ENCODE measurements around the gene NAB1. TPM values are rescaled to one million over a fixed set of nuclear protein-coding genes. Genes with fewer than 3 reads are reported as not detected.

Gene NAB1
- total RNA-seq, 1 donor from 2014 or later = 39.7 TPM

DNA sequence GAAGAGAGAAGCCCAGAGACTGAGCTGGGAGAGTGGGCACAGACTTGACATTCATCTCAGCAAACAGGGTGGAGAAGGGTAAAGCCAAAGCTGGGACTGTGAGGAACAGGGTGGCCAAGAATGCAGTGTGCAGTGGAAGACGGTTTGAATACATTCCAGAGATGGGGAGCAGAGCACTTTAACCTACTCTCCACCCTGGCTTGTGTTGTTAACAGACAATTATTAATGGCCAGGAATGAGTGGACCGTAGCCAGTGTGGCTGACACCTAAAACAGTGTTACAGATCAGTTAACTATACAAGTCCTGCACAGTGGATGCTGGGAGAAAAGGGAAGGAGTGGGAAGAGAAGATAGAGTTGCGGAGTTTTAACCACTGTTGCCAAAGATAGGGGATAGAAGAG, 7.4 kb upstream of the NAB1 start:
- H3K9me3 Mint-ChIP-seq = no peaks in the 10 kb centered on the region
- H3K4me1 Mint-ChIP-seq (ENCODE audit: unreplicated experiment) = peaks cover 32% of the 10 kb centered on the region
- H3K27ac Mint-ChIP-seq = no peak overlapping the region
- TF ChIP-seq CTCF (conservative IDR thresholded peaks at IDR 0.05) = no peak
- no peak overlapping the region for H3K4me3 Mint-ChIP-seq
- no peaks in the 10 kb centered on the region for H3K36me3 Mint-ChIP-seq
- peaks cover 13% of the 10 kb centered on the region for H3K27me3 Mint-ChIP-seq
- DNase-seq (ENCODE audit: extremely low spot score, unreplicated experiment) = no peak

- H3K9me3 Mint-ChIP-seq = no peaks in the 10 kb centered on the region
- DNase-seq (ENCODE audit: extremely low spot score, unreplicated experiment) = no peak
- H3K27ac Mint-ChIP-seq = no peak overlapping the region
- peaks cover 20% of the 10 kb centered on the region for H3K27me3 Mint-ChIP-seq
- H3K36me3 Mint-ChIP-seq = no peaks in the 10 kb centered on the region
- no peak for TF ChIP-seq CTCF (conservative IDR thresholded peaks at IDR 0.05)
- peaks cover 26% of the 10 kb centered on the region for H3K4me1 Mint-ChIP-seq (ENCODE audit: unreplicated experiment)
- H3K4me3 Mint-ChIP-seq = peak overlapping the region; percentile 57
Observed at GRCh38 chr2:190646780-190647522, 1.9 kb upstream of the NAB1 start.

GRCh38 chr2:190648289-190649034, 421 bp upstream of the NAB1 start:
- Mint-ChIP-seq H3K27me3 (peaks cover 20% of the 10 kb centered on the region), H3K4me1 (ENCODE audit: unreplicated experiment) (peaks cover 26% of the 10 kb centered on the region), H3K36me3 (no peaks in the 10 kb centered on the region), H3K9me3 (no peaks in the 10 kb centered on the region), H3K4me3 (peak overlapping the region; percentile 90), H3K27ac (peak overlapping the region; percentile 81)
- TF ChIP-seq CTCF (conservative IDR thresholded peaks at IDR 0.05) = no peak
- peak; percentile 84 for DNase-seq (ENCODE audit: extremely low spot score, unreplicated experiment)

DNA sequence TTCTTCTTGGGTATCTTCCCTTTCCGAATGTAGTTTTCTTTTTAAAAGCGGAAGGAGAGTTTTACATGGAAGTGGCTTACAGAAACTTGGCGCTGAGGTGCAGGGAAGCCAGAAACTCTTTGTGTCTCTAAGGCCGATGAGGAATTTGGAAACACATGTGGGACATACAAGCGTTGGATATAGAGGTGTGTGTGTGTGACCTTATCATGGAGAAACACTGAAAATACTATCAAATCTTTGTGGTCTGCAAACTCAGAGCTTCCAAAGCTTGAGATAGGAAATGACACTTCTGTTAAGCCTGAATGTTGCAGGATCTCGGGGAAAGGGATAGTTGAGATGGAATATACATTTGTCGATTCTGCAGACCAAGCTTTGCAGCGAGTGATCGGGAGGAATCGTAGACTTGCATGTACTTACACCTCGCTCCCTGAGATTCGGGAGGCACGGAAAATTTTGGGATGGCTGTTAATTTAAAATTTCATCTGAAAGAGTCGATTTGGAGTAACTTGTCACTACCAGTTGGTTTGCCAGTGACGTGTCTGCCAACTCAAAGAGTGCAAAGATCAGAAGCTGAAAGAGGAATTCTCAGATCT, 1.0 kb downstream of the NAB1 start:
- Mint-ChIP-seq H3K4me3 (peak overlapping the region; percentile 94), H3K27ac (peak overlapping the region; percentile 84), H3K36me3 (no peaks in the 10 kb centered on the region), H3K4me1 (ENCODE audit: unreplicated experiment) (peaks cover 26% of the 10 kb centered on the region), H3K27me3 (peaks cover 16% of the 10 kb centered on the region), H3K9me3 (no peaks in the 10 kb centered on the region)
- no peak for TF ChIP-seq CTCF (conservative IDR thresholded peaks at IDR 0.05)
- no peak for DNase-seq (ENCODE audit: extremely low spot score, unreplicated experiment)

DNA sequence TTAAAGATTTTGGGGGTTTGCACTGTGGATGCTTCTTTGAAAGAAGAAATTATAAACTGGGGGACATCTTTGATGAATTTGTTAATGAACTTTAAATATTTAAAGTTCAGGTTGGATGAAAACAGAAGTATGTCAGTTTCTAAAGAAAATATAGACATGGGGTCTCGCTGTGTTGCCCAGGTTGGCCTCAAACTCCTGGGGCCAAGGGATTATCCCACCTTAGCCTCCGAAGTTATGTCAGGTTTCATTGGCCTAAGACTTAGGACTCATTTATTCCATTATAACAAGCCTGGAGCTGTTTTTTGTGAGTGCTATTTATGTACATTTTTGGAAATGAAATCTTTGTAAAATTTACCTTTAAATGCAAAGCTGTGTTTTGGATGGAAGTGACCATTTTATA, 2.5 kb downstream of the NAB1 start:
- H3K27ac Mint-ChIP-seq = no peak overlapping the region
- no peak for TF ChIP-seq CTCF (conservative IDR thresholded peaks at IDR 0.05)
- no peak for DNase-seq (ENCODE audit: extremely low spot score, unreplicated experiment)
- H3K36me3 Mint-ChIP-seq = no peaks in the 10 kb centered on the region
- H3K9me3 Mint-ChIP-seq = no peaks in the 10 kb centered on the region
- H3K4me1 Mint-ChIP-seq (ENCODE audit: unreplicated experiment) = peaks cover 34% of the 10 kb centered on the region
- H3K27me3 Mint-ChIP-seq = peaks cover 7% of the 10 kb centered on the region
- peak overlapping the region; percentile 62 for H3K4me3 Mint-ChIP-seq
